ENCODE results near the gene KRTAP10-4.
"Not testable (repeated sequence)": the region's sequence is repeated elsewhere in the genome, so short reads cannot be mapped to it uniquely, and the experiment has no call there.

KRTAP10-4 gene

DNA sequence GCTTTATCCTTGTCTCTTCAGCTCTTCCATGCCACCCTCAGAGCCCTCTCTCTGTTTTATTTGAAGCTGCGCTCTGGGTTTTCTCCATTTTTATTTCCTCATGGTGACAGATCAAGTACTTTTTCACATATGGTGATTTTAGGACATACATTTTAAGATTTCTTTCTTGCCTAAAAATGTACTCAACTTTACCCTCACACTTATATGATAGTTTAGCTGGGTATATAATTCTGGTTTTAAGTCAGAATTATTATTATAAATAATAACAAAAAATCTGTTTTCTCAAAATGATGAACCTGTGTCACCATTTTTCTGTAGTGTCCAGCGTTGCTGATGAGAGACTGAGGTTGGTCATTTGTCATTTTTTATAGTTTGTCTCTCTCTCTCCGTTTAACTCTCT lies 7.6 kb downstream of the KRTAP10-4 start:
- DNase-seq, result no peak

DNA sequence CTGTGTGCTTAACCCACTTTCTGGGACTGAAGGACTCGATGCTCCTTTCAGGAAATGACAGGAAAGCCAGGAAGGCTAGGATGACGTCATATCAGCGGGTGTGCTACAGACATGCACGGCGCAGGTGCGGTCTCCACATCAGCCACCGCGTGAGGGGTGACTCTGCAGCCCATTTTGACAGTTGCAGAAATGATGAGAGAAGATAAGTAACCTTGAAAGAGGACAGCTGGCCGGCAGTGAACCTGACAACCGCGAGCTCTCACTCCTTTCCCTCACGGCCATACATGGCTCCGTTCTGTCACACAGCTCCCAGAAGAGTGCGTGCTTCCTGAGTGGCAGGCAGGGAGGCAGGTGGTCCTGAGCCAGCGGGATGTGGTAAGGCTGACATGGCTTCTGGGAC lies 8.5 kb downstream of the KRTAP10-4 start:
- no peak for DNase-seq

GRCh38 chr21:44583089-44583799 lies 9.7 kb downstream of the KRTAP10-4 start:
- DNase-seq, result peak in 1 of 2 experiments; percentile 51

DNA sequence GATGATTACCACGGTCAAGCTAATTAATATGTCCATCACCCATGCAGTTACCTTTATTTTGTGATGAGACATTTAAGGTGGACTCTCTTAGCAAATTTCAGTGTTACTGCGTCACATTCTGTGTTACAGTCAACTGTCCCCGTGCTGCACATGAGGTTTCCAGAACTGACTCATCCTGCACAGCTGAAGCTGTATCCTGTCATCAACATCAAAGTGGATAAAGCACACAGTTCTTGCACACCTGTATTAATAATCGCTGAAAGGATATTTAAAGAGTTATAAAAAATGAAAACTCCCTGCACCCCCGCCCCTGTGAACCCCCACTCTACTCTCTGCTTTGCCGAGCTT lies 10.2 kb downstream of the KRTAP10-4 start:
- no peak for DNase-seq

GRCh38 chr21:44585892-44586291 lies 12.4 kb downstream of the KRTAP10-4 start:
- no peak for DNase-seq

DNA sequence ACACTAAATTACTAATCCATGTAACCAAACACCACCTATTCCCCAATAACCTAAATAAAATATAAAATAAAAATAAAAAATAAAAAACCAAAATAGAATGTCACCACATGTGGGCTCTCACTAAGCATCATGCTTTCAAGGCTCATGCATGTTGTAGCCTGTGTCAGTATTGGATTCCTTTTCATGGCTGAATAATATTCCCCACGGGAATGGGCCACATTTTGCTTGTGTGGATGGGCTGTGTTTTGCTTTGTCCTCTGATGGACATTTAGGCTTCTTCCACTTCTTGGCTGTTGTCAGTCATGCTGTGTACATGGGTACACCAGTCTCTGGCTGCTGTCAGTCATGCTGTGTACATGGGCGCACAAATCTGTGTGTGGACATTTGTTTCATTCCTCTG lies 15.6 kb downstream of the KRTAP10-4 start:
- no peak for DNase-seq

GRCh38 chr21:44589586-44590305 lies 16.2 kb downstream of the KRTAP10-4 start:
- DNase-seq, result no peak

- no peak for DNase-seq
These were observed 16.8 kb downstream of the KRTAP10-4 start for GRCh38 chr21:44590311-44590721.

- peak in 1 of 2 experiments; percentile 42 for DNase-seq
These were observed 17.6 kb downstream of the KRTAP10-4 start for GRCh38 chr21:44590897-44591800.

DNA sequence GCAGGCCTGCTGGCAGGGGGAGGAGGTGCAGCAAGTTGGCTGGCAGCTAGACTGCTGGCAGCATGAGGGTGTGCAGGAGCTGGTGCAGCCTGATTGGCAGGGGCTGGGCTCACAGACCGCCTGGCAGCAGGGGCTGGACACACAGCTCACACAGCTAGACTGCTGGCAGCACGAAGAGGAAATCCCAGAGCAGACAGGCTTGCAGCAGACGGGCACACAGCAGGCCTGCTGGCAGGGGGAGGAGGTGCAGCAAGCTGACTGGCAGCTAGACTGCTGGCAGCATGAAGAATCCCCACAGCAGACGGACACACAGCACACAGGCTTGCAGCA lies 18.2 kb downstream of the KRTAP10-4 start:
- not testable (repeated sequence) for DNase-seq

- DNase-seq, result peak in 1 of 2 experiments; percentile 24
These were observed 19.1 kb downstream of the KRTAP10-4 start, which contains the start of gene KRTAP10-6 for GRCh38 chr21:44592446-44593311. KRTAP10-6 (minus strand) TSS chr21:44592505; CDS start chr21:44592484, 21 bp downstream.

GRCh38 chr21:44593598-44594405 lies 20.3 kb downstream of the KRTAP10-4 start:
- DNase-seq, result no peak

- DNase-seq, result no peak
These were observed 20.9 kb downstream of the KRTAP10-4 start for GRCh38 chr21:44594406-44594916.

DNA sequence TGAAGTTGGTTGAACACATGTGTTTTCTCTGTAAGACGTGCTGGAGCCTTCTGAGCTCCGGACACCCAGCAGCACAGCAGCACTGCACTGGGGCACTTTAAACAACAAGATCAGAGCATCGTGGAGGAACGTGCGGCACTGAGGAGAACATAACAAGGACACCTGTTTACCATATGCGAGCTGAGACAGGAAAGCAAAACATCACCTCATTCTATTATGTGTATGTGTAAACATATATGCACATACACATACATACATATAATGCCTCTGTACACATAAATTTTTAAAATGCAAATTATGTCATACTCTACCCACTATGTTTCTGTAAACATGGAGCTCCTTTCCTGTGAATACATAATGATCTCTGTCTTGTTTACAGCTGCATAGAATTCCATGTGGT lies 22.0 kb downstream of the KRTAP10-4 start:
- DNase-seq, result no peak

DNA sequence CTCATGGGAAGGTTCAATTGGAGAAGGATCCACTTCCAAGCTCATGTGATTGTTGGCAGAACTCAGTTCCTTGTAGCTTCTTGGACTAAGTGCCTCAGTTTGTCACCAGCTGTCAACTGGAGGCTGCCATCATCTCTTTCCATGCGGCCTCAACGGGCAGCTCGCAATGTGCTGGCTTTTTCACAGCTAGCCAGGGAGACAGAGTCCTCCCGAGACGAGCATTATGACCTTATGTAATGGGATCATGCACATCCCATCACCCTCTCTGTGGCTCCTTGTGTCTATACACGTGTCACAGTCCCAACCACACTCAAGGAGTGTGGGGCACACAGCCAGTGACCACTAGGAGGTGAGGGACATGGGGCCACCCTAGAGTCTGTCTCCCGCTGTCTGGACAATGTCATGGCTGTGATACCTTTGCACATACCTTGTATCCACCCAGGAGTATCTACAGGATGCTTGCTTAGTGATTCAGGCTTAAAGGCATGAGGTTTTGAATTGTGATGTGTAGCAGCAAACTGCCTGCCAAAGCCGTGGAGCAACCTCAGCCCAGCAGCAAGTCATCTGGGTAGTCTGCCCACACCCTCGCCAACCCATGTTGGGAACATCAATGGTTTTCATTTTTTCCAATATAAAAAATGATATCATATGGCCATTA lies 22.7 kb downstream of the KRTAP10-4 start:
- DNase-seq, result no peak

DNA sequence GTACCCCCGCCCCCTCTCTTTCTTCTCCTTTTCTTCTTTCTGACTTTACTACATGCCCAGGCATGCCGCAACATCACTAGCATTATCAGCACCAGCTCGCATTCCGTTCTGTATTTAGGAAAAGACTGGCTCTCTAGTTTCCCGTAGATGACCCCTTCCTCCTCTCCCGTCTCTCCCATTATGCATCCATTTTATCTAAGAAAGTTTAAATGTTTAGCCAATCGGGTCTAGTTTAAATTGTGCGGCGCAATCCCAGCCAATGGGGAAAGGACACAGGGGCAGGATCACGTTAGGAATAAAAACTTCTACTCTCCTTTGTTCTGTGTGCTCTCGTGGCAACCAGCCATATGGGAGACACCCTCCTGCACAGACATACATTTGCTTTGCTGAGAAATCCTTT lies 24.5 kb downstream of the KRTAP10-4 start:
- DNase-seq, result no peak

GRCh38 chr21:44599264-44600029 lies 25.9 kb downstream of the KRTAP10-4 start:
- no peak for DNase-seq

- DNase-seq, result not testable (repeated sequence)
These were observed 26.8 kb downstream of the KRTAP10-4 start, which contains the start of gene KRTAP10-7 for GRCh38 chr21:44600118-44600978. KRTAP10-7 (plus strand) TSS chr21:44600597; CDS start chr21:44600622, 25 bp downstream.

- DNase-seq, result peak in 1 of 2 experiments; percentile 57
These were observed 27.6 kb downstream of the KRTAP10-4 start for GRCh38 chr21:44601091-44601490.
